ENCODE measurements around the gene MIEF1.

The MIEF1 gene

GRCh38 chr22:39502109-39502788 lies at the start of gene MIEF1:
MIEF1 (plus strand) TSS chr22:39502290; CDS start chr22:39511295, 9,005 bp downstream.
- peak; percentile 91 for DNase-seq

DNA sequence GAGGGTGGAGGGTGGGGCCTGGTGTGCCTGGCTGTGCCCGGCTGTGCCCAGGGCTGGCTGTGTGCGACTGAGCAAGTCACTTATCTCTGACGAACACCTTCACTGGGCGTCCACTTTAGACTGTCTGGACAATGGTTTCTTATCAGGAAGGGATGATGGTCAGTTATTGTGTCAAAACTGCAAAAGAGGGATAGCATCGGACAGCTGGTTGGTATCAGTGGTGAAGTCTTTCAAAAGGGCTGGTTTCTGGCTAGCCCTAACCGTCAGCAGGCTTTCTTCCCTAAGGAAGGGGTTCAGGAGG lies 49.4 kb upstream of the MIEF1 start:
- DNase-seq, result no peak

DNA sequence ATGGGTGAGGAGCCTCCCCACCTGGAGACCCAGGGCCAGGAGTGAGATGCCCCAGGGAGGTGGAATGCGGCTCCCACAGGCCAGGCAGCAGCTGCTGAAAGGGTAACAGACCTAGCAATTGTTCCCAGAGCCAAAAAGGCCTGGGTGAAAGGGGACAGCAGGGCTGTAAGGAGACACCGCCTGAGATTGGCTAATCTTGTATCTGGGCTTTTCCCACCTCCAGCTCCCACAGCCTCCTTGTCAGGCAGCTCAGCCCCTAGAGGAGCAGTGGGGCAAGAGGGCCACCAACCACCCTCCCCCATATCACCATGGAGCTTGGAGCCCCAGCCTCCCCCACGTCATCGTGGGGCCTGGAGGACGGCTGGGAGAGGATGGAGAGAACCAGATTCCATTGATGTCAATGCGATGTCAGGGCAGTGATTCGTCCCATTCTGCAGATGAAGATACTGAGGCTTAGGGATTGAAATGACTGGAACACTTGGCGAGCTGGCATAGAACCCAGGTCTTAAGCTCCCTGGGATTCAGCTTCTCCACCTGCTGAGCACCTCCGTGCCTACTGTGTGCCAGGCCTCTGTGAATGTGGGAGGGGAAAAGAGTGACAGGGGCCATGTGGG lies 48.2 kb upstream of the MIEF1 start:
- no peak for DNase-seq

- DNase-seq, result no peak
Observed at GRCh38 chr22:39454385-39454871, 47.7 kb upstream of the MIEF1 start.

DNA sequence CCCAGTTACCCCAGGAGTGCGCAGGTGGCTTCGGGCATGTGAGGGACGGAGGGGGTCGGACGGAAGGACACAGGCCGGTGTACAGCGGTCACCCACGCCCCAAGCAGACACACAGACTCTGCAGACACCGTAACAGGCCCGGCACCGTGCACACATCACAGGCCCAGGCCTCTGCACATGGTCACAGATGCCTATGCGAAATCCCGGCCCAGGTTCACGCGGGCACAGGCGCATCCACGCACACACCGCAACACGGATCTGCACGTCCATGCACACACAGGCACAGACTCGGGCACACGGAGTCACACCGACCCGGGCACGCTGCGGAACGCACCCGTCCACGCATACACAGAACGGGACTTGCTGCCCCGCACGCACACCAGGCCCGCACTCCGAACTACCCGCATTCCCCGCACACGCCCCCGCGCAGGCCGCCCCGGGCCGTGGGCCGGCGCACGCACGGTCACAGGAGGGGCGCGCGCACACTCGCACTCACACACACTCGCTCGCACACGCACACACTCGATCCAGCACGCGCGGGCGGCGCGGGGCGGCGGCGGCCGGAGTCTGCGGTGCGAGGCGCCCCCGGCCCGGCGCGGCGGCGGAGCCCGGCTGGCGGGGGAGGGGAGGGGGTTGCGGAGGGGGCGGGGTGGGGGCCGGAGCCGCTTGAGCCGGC lies 45.4 kb upstream of the MIEF1 start, which contains the start of gene MGAT3:
TSS of gene MGAT3 (plus strand) at position 491 of the 676 bp plus-strand sequence. CDS start 30,336 bp downstream, outside the sequence.
- peak; percentile 77 for DNase-seq

DNA sequence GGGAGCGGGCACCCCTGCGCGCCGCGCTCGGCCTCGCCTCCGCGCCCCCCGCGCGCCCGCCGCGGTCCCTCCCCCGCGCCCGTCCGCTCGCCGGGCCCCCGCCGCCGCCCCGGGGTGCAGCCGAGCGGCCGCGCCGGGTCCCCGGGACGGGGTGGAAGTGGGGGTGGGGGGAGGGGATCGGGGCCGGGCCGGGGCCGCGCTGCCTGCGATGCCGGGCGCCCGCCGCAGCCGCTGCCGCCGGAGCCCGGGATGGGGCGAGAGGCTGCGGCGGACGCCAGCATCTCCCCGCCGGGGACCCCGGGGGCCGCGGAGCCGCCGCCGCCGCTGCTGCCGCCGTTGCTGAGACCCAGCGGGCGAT lies 44.9 kb upstream of the MIEF1 start:
- DNase-seq, result no peak

DNA sequence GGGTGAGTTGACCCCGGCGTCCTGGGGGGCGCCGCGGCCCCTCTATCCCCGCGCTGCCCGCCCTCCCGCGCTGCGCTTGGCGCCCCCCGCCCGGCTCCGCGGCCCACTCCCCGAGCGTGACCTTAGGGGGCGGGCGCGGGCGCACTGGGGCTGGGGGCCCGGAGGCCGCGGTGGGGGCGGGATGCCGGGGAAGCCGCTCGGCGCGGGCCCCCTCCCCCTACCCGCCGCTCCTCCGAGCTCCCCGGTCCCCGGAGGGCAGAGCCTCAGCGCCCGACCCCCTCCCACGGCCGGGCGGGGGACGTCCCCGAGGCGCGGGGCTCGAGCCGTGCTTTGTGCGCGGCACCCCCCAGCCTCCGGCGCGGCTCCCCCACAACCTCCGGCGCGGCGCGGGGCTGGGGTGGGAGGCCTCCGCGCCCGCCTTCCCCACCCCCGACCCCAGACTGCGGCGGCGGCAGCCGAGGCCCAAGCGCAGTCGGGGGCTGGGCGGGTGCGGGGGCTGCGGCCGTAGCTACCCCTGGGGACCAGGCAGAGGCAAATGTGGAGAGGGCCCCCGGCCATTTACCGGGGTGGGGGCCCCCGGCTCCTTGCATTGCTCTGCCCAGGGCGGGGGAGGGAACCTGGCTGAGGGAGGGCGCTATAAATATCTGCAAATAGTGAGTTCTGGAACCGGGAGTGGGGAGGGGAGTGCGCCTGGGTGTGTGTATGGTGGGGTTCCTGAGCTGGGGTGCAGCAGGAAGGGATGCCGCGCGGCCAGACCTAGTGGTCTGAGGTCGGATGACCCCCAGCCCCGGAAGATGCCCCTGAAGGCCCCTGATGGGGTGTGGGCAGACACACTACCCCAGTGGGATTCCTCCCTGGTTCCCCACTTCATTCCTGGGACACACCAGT lies 44.3 kb upstream of the MIEF1 start:
- DNase-seq, result no peak

DNA sequence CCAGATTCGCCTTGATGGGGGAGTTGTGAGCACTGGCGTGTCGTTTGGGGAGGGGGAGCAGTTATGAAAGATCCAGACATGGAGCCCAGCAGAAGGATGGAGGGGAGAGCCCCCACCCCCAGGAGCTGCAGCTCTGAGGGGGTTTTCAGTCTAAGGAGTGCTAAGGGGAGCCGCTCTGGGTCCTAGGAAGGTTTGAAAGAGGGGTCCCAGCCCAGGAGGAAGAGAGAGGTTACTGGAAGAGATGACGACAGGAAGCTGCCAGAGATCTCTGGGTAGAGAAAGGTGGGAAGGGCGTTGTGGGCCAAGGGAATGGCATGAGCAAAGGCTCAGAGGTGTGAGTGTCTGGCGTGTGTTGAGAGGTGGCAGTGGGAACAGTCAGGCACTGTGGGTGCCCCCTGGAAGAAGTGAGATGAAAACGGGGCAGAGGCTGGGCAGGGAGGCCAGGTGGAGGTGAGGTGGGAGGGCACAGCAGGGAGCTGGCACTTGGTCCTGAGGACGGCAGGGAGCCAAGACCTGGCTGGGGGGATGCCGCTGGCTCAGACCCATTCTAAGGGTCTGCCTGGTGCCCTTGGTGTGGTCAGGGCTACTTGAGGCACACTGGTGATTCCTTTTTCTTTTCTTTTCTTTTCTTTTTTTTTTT lies 43.5 kb upstream of the MIEF1 start:
- DNase-seq, result no peak

GRCh38 chr22:39459681-39460080 lies 42.4 kb upstream of the MIEF1 start:
- no peak for DNase-seq

DNA sequence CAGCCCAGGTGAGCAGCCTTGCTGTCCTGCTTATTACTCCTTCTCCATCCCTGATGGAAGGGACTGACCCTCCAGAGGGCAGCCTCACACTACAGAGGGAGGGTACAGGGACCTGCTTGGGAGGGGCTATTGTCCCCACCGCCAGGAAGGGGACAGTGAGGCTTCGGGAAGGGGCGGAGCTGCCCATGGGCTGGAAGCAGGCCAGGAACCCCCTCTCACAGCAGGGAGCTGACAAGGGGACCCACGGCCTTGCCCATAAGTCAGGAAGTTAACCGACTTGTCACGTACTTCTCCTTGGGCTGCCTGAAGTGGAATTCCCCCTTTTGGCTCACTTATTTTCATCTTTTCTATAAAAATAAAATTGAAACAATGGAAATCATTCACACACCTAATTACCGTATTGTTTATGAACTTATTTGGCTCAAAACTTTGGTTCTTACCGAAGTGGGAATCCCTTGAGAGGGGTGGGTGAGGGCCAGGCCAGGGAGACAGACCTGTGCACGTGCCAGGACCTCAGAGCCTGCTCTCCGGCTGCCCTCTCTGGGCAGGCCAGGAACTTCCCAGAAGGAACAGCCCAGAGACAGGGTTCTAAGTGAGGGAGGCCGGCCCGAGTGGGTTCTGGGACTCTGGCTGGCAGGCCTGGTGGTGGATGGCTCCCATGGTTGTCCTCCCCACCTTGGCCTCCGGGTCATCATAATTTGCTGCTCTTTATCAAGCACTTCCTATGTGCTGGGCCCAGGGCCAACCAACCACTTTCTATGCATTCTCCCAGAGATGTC lies 39.5 kb upstream of the MIEF1 start:
- DNase-seq, result no peak

- DNase-seq, result no peak
Observed at GRCh38 chr22:39463277-39463676, 38.8 kb upstream of the MIEF1 start.

- no peak for DNase-seq
Observed at GRCh38 chr22:39463931-39464390, 38.1 kb upstream of the MIEF1 start.

- DNase-seq, result peak; percentile 60
Observed at GRCh38 chr22:39466228-39467006, 35.7 kb upstream of the MIEF1 start.

GRCh38 chr22:39467390-39467895 lies 34.6 kb upstream of the MIEF1 start:
- no peak for DNase-seq

DNA sequence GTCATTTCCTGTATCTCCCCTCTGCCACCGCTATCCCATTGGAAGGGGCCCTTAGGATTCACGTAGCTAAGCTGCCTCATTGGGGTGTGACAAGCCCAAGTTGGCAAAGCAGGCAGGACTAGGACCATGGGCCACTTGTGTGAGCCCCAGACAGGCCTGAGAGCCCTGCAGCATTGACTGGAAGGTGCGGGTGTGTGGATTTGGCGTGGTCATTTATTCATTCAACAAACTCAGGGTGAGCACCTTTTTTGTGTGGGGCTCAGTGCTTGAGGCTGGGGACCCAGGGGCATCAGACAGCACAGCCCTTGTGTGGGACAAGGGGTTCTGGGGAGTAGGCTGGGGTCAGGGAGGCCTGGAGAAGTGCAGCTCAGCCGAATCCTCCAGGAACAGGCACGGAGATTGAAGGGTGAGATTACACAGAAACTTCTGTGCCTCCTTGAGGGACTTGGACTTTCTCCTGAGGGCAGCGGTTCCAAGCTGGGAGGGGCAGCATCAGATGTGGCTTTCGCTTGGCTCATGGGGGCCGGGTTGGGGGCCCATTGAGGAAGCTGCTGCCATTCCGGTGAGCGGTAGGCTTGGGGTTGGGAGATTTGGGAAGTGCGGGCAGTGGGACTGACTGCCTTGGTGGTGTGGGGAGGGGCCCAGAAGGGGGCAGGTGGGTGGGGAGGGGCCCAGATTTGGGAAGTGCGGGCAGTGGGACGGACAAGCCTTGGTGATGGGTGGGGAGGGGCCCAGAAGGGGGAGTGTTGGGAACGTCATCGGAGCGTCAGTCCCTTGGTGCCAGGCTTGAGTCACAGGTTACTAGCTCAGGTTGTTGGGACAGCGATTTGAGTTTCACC lies 33.4 kb upstream of the MIEF1 start:
- DNase-seq, result no peak

- no peak for DNase-seq
Observed at GRCh38 chr22:39469326-39469680, 32.8 kb upstream of the MIEF1 start.

- DNase-seq, result peak; percentile 57
Observed at GRCh38 chr22:39469681-39470450, 32.2 kb upstream of the MIEF1 start.

GRCh38 chr22:39470451-39471291 lies 31.4 kb upstream of the MIEF1 start:
- no peak for DNase-seq

Data from retina (tissue), 1 donor.